ENCODE data around the gene SUN5. TPM values are rescaled to one million over a fixed set of nuclear protein-coding genes. Genes with fewer than 3 reads are reported as not detected.
"Not testable (repeated sequence)": the region's sequence is repeated elsewhere in the genome, so short reads cannot be mapped to it uniquely, and the experiment has no call there.

Gene SUN5
- total and polyA plus RNA-seq, 2 donors (not counting 1 experiment from before 2014, with no cell fraction given) = not detected

- H3K27ac Mint-ChIP-seq = no peak overlapping the region
- Histone ChIP-seq H3K27ac (ENCODE audit: low read length in 2 of 2) (no peak overlapping the region), H3K4me2 (replicated peaks; ENCODE audit: low read depth, low read length, poor library complexity, severe bottlenecking) (no peak overlapping the region), H3K79me2 (ENCODE audit: control insufficient read depth, insufficient read depth, low read length) (no peaks in the 10 kb centered on the region), H2AFZ (ENCODE audit: insufficient read depth, low read depth, low read length, poor library complexity, severe bottlenecking) (no peak overlapping the region), H3K9ac (ENCODE audit: low read length) (no peak overlapping the region), H3K9me3 (ENCODE audit: control extremely low read depth in 1 of 3, control insufficient read depth in 2 of 3, insufficient read depth in 1 of 3, low read length in 2 of 3) (peaks cover 0 to 10% (median 2%) of the 10 kb centered on the region in 3 donors), H3K4me1 (ENCODE audit: control insufficient read depth in 2 of 2, insufficient read depth in 2 of 2, low read length in 2 of 2) (no peaks in the 10 kb centered on the region), H3K4me3 (ENCODE audit: control extremely low read depth in 1 of 5, extremely low read depth in 1 of 5, insufficient read depth in 1 of 5, low read depth in 2 of 5, low read length in 4 of 5) (no peak overlapping the region), H3K27me3 (replicated peaks in 1 of 4; ENCODE audit: control extremely low read depth in 1 of 4, control insufficient read depth in 3 of 4, insufficient read depth in 4 of 4, low read length in 3 of 4) (no peaks in the 10 kb centered on the region), H3K36me3 (replicated peaks in 1 of 2; ENCODE audit: control extremely low read depth in 1 of 2, control insufficient read depth in 1 of 2, extremely low read depth in 1 of 2, insufficient read depth in 2 of 2, low read length in 1 of 2) (no peaks in the 10 kb centered on the region), H4K20me1 (ENCODE audit: control insufficient read depth, insufficient read depth, low read length, poor library complexity, severe bottlenecking) (no peaks in the 10 kb centered on the region)
- TF ChIP-seq, protein P1, sequence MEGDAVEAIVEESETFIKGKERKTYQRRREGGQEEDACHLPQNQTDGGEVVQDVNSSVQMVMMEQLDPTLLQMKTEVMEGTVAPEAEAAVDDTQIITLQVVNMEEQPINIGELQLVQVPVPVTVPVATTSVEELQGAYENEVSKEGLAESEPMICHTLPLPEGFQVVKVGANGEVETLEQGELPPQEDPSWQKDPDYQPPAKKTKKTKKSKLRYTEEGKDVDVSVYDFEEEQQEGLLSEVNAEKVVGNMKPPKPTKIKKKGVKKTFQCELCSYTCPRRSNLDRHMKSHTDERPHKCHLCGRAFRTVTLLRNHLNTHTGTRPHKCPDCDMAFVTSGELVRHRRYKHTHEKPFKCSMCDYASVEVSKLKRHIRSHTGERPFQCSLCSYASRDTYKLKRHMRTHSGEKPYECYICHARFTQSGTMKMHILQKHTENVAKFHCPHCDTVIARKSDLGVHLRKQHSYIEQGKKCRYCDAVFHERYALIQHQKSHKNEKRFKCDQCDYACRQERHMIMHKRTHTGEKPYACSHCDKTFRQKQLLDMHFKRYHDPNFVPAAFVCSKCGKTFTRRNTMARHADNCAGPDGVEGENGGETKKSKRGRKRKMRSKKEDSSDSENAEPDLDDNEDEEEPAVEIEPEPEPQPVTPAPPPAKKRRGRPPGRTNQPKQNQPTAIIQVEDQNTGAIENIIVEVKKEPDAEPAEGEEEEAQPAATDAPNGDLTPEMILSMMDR (IDR thresholded peaks at IDR 0.05) = no peak
- TF ChIP-seq EZH2 (IDR thresholded peaks at IDR 0.05; ENCODE audit: borderline replicate concordance, insufficient read depth, low read depth, low read length, poor library complexity, severe bottlenecking) = no peak
- no peak overlapping the region for H3K4me3 Mint-ChIP-seq
- WGBS (ENCODE audit: insufficient coverage) = 73% methylated on average over 4 of the region's 4 CpGs
- intact Hi-C loops (cut with micrococcal nuclease) = no loop called here
- no peak for DNase-seq
- POLR2A ChIA-PET = no interaction called here
- no peaks in the 10 kb centered on the region for H3K4me1 Mint-ChIP-seq
- peaks cover 3% of the 10 kb centered on the region for H3K9me3 Mint-ChIP-seq (ENCODE audit: insufficient read depth)
- CTCF ChIA-PET = no interaction called here
- ATAC-seq (ENCODE audit: low read depth) = no peak
- no peaks in the 10 kb centered on the region for H3K27me3 Mint-ChIP-seq
Observed at GRCh38 chr20:33051333-33051732, 47.1 kb upstream of the SUN5 start.

- ChIA-PET POLR2A (no interaction called here), CTCF (no interaction called here)
- no peak for DNase-seq
- no peaks in the 10 kb centered on the region for H4K20me1 ChIP-seq (ENCODE audit: control insufficient read depth, insufficient read depth, low read length, poor library complexity, severe bottlenecking)
- intact Hi-C loops (cut with micrococcal nuclease) = no loop called here
- no peaks in the 10 kb centered on the region for H3K27me3 ChIP-seq (replicated peaks in 1 of 4; ENCODE audit: control extremely low read depth in 1 of 4, control insufficient read depth in 3 of 4, insufficient read depth in 4 of 4, low read length in 3 of 4)
- Mint-ChIP-seq H3K4me3 (no peak overlapping the region), H3K9me3 (ENCODE audit: insufficient read depth) (peaks cover 14% of the 10 kb centered on the region), H3K27ac (no peak overlapping the region), H3K4me1 (no peaks in the 10 kb centered on the region), H3K27me3 (no peaks in the 10 kb centered on the region)
- no CpG with 5 or more reads among the region's 3 CpGs for WGBS (ENCODE audit: insufficient coverage)
- H3K36me3 ChIP-seq (replicated peaks in 1 of 2; ENCODE audit: control extremely low read depth in 1 of 2, control insufficient read depth in 1 of 2, extremely low read depth in 1 of 2, insufficient read depth in 2 of 2, low read length in 1 of 2) = no peaks in the 10 kb centered on the region
- H3K9ac ChIP-seq (ENCODE audit: low read length) = no peak overlapping the region
- no peak overlapping the region for H3K4me3 ChIP-seq (ENCODE audit: control extremely low read depth in 1 of 5, extremely low read depth in 1 of 5, insufficient read depth in 1 of 5, low read depth in 2 of 5, low read length in 4 of 5)
- H3K4me1 ChIP-seq (ENCODE audit: control insufficient read depth in 2 of 2, insufficient read depth in 2 of 2, low read length in 2 of 2) = no peaks in the 10 kb centered on the region
- TF ChIP-seq, protein P1 (IDR thresholded peaks at IDR 0.05) = no peak
- no peak for TF ChIP-seq EZH2 (IDR thresholded peaks at IDR 0.05; ENCODE audit: borderline replicate concordance, insufficient read depth, low read depth, low read length, poor library complexity, severe bottlenecking)
- H3K4me2 ChIP-seq (replicated peaks; ENCODE audit: low read depth, low read length, poor library complexity, severe bottlenecking) = no peak overlapping the region
- no peak overlapping the region for H3K27ac ChIP-seq (ENCODE audit: low read length in 2 of 2)
- ATAC-seq (ENCODE audit: low read depth) = no peak
- peaks cover 0 to 38% (median 13%) of the 10 kb centered on the region in 3 donors for H3K9me3 ChIP-seq (ENCODE audit: control extremely low read depth in 1 of 3, control insufficient read depth in 2 of 3, insufficient read depth in 1 of 3, low read length in 2 of 3)
- no peaks in the 10 kb centered on the region for H3K79me2 ChIP-seq (ENCODE audit: control insufficient read depth, insufficient read depth, low read length)
- no peak overlapping the region for H2AFZ ChIP-seq (ENCODE audit: insufficient read depth, low read depth, low read length, poor library complexity, severe bottlenecking)
Observed at GRCh38 chr20:33046412-33046811, 42.2 kb upstream of the SUN5 start.

- H3K27ac Mint-ChIP-seq; H3K27ac ChIP-seq (ENCODE audit: low read length in 2 of 2); H3K27me3 Mint-ChIP-seq; H3K27me3 ChIP-seq (replicated peaks in 1 of 4; ENCODE audit: control extremely low read depth in 1 of 4, control insufficient read depth in 3 of 4, insufficient read depth in 4 of 4, low read length in 3 of 4); H3K4me3 Mint-ChIP-seq; H3K79me2 ChIP-seq (ENCODE audit: control insufficient read depth, insufficient read depth, low read length); H3K9ac ChIP-seq (ENCODE audit: low read length); POLR2A ChIA-PET; H4K20me1 ChIP-seq (ENCODE audit: control insufficient read depth, insufficient read depth, low read length, poor library complexity, severe bottlenecking); H2AFZ ChIP-seq (ENCODE audit: insufficient read depth, low read depth, low read length, poor library complexity, severe bottlenecking); ATAC-seq (ENCODE audit: low read depth); DNase-seq; H3K4me2 ChIP-seq (replicated peaks; ENCODE audit: low read depth, low read length, poor library complexity, severe bottlenecking); H3K4me1 ChIP-seq (ENCODE audit: control insufficient read depth in 2 of 2, insufficient read depth in 2 of 2, low read length in 2 of 2); H3K36me3 ChIP-seq (replicated peaks in 1 of 2; ENCODE audit: control extremely low read depth in 1 of 2, control insufficient read depth in 1 of 2, extremely low read depth in 1 of 2, insufficient read depth in 2 of 2, low read length in 1 of 2); intact Hi-C loops (cut with micrococcal nuclease); H3K4me3 ChIP-seq (ENCODE audit: control extremely low read depth in 1 of 5, extremely low read depth in 1 of 5, insufficient read depth in 1 of 5, low read depth in 2 of 5, low read length in 4 of 5); H3K4me1 Mint-ChIP-seq; CTCF ChIA-PET: not testable (repeated sequence)
- peaks cover 14% of the 10 kb centered on the region for H3K9me3 Mint-ChIP-seq (ENCODE audit: insufficient read depth)
- 90% methylated on average over 12 of the region's 15 CpGs for WGBS (ENCODE audit: insufficient coverage)
- peaks cover 0 to 38% (median 13%) of the 10 kb centered on the region in 3 donors for H3K9me3 ChIP-seq (ENCODE audit: control extremely low read depth in 1 of 3, control insufficient read depth in 2 of 3, insufficient read depth in 1 of 3, low read length in 2 of 3)
Observed at GRCh38 chr20:33045129-33045721, 41.0 kb upstream of the SUN5 start.

Measured in B cell (primary cell).